H9 (cell line): ENCODE results near the gene FAM89B. TPM values are rescaled to one million over a fixed set of nuclear protein-coding genes. Genes with fewer than 3 reads are reported as not detected.

Experiments used
- DNase-seq: peaks from one replicate; pipeline ENCODE4 v3.0.0-alpha.2; 2017
- H2AFZ ChIP-seq: one replicate; pipeline ENCODE4 v1.6.1; 2013; ENCODE audit warnings: mild to moderate bottlenecking, low read length, control low read depth, moderate library complexity
- H2AK5ac ChIP-seq: 2 replicates; pipeline ENCODE4 v1.6.1; 2013; ENCODE audit warnings: low read length, control low read depth, mixed read lengths; ENCODE audit not compliant: insufficient read length
- H2BK120ac ChIP-seq: one replicate; pipeline ENCODE4 v1.6.1; 2013; ENCODE audit warnings: low read depth, mild to moderate bottlenecking, low read length, control low read depth, inconsistent platforms; ENCODE audit not compliant: poor library complexity, severe bottlenecking
- H2BK12ac ChIP-seq: 2 replicates; pipeline ENCODE4 v1.6.1; 2013; ENCODE audit warnings: low read length, control low read depth, mixed read lengths, low read depth; ENCODE audit not compliant: insufficient read length
- H2BK15ac ChIP-seq: 2 replicates; pipeline ENCODE4 v1.6.1; 2013; ENCODE audit warnings: low read depth, low read length, control low read depth
- H2BK20ac ChIP-seq: one replicate; pipeline ENCODE4 v1.6.1; 2013; ENCODE audit warnings: low read depth, mild to moderate bottlenecking, low read length, control low read depth, inconsistent platforms; ENCODE audit not compliant: poor library complexity, severe bottlenecking
- H2BK5ac ChIP-seq: 2 replicates; pipeline ENCODE4 v1.6.1; 2013; ENCODE audit warnings: low read length, control low read depth, mixed read lengths; ENCODE audit not compliant: insufficient read length
- H3K14ac ChIP-seq: 2 replicates; pipeline ENCODE4 v1.6.1; 2013; ENCODE audit warnings: low read length, control low read depth; ENCODE audit not compliant: insufficient read depth
- H3K18ac ChIP-seq: 2 replicates; pipeline ENCODE4 v1.6.1; 2013; ENCODE audit warnings: low read depth, mild to moderate bottlenecking, mixed read lengths, low read length, control low read depth; ENCODE audit not compliant: insufficient read length
- H3K23ac ChIP-seq: 2 replicates; pipeline ENCODE4 v1.6.1; 2013; ENCODE audit warnings: low read length, control low read depth, mixed read lengths, low read depth; ENCODE audit not compliant: insufficient read length
- H3K23me2 ChIP-seq: 2 replicates; pipeline ENCODE4 v1.6.1; 2013; ENCODE audit warnings: low read depth, mild to moderate bottlenecking, mixed read lengths, low read length, control low read depth; ENCODE audit not compliant: insufficient read length, poor library complexity, severe bottlenecking
- H3K27ac ChIP-seq: 2 replicates; pipeline ENCODE4 v1.5.1; 2013; ENCODE audit warnings: low read length, control low read depth, mixed read lengths, low read depth; ENCODE audit not compliant: insufficient read length
- H3K27me3 ChIP-seq: 2 replicates; pipeline ENCODE4 v1.6.1; 2013; ENCODE audit warnings: low read length, control low read depth, inconsistent platforms; ENCODE audit not compliant: insufficient read depth
- H3K4ac ChIP-seq: 2 replicates; pipeline ENCODE4 v1.6.1; 2013; ENCODE audit warnings: low read depth, mild to moderate bottlenecking, control low read depth, inconsistent platforms, low read length, moderate library complexity
- H3K4me1 ChIP-seq: 2 replicates; pipeline ENCODE4 v1.6.1; 2013; ENCODE audit warnings: low read length, control low read depth, inconsistent platforms; ENCODE audit not compliant: insufficient read depth
- H3K4me2 ChIP-seq: 2 replicates; pipeline ENCODE4 v1.6.1; 2013; ENCODE audit warnings: low read length, control low read depth, mixed read lengths; ENCODE audit not compliant: insufficient read length, insufficient read depth
- H3K56ac ChIP-seq: 2 replicates; pipeline ENCODE4 v1.6.1; 2013; ENCODE audit warnings: low read depth, mild to moderate bottlenecking, mixed read lengths, low read length, control low read depth; ENCODE audit not compliant: insufficient read length
- H3K79me1 ChIP-seq: 2 replicates; pipeline ENCODE4 v1.6.1; 2013; ENCODE audit warnings: low read depth, mild to moderate bottlenecking, moderate library complexity, low read length, control low read depth, inconsistent platforms; ENCODE audit not compliant: insufficient read depth, poor library complexity, severe bottlenecking
- H3K79me2 ChIP-seq: 2 replicates; pipeline ENCODE4 v1.6.1; 2013; ENCODE audit warnings: low read length, control low read depth, inconsistent platforms; ENCODE audit not compliant: insufficient read depth
- H3K9ac ChIP-seq: 2 replicates; pipeline ENCODE4 v1.6.1; 2013; ENCODE audit warnings: low read length, control low read depth, mixed read lengths; ENCODE audit not compliant: insufficient read length; ENCODE audit errors: extremely low read depth
- H3K9me3 ChIP-seq: one replicate; pipeline ENCODE4 v1.6.1; 2013; ENCODE audit warnings: low read depth, low read length, inconsistent platforms; ENCODE audit not compliant: control insufficient read depth
- H3T11ph ChIP-seq: one replicate; pipeline ENCODE4 v1.6.1; 2013; ENCODE audit warnings: mild to moderate bottlenecking, low read length, control low read depth, inconsistent platforms
- H4K20me1 ChIP-seq: one replicate; pipeline ENCODE4 v1.6.1; 2013; ENCODE audit not compliant: control insufficient read depth, insufficient read length, insufficient read depth
- H4K5ac ChIP-seq: 2 replicates; pipeline ENCODE4 v1.6.1; 2013; ENCODE audit warnings: low read depth, mild to moderate bottlenecking, mixed read lengths, low read length, control low read depth; ENCODE audit not compliant: insufficient read length
- H4K8ac ChIP-seq: replicated peaks from 2 replicates; pipeline ENCODE4 v1.6.1; 2013; ENCODE audit warnings: low read length, control low read depth, mixed read lengths, low read depth; ENCODE audit not compliant: insufficient read length
- H4K91ac ChIP-seq: 2 replicates; pipeline ENCODE4 v1.6.1; 2013; ENCODE audit warnings: low read depth, mild to moderate bottlenecking, moderate library complexity, mixed read lengths, low read length, control low read depth; ENCODE audit not compliant: insufficient read length
- H3K27ac Mint-ChIP-seq, 3 experiments: 2 replicates in 2 of 3; 3 replicates in 1 of 3; pipeline ENCODE4 v1.8.0; 2020 to 2021; ENCODE audit warnings: mixed read lengths in 3 of 3, mild to moderate bottlenecking in 1 of 3, moderate library complexity in 1 of 3
- H3K27me3 Mint-ChIP-seq: 2 replicates; pipeline ENCODE4 v1.8.0; 2021; ENCODE audit warnings: low read depth, mild to moderate bottlenecking, moderate library complexity, mixed read lengths
- H3K36me3 Mint-ChIP-seq, 3 experiments: 2 replicates in 2 of 3; 3 replicates in 1 of 3; pipeline ENCODE4 v1.8.0; 2020 to 2021; ENCODE audit warnings: low read depth in 3 of 3, mixed read lengths in 3 of 3; ENCODE audit not compliant: insufficient read depth in 1 of 3
- H3K4me1 Mint-ChIP-seq, 2 experiments: 2 replicates each; pipeline ENCODE4 v1.8.0; 2020; ENCODE audit warnings: mixed read lengths in 2 of 2
- H3K4me3 Mint-ChIP-seq, 2 experiments: 2 replicates in 1 of 2; 3 replicates in 1 of 2; pipeline ENCODE4 v1.8.0; 2020 to 2021; ENCODE audit warnings: mild to moderate bottlenecking in 2 of 2, mixed read lengths in 2 of 2, moderate library complexity in 1 of 2
- H3K9me3 Mint-ChIP-seq, 2 experiments: 2 replicates in 1 of 2; 3 replicates in 1 of 2; pipeline ENCODE4 v1.8.0; 2020; ENCODE audit warnings: mild to moderate bottlenecking in 2 of 2, mixed read lengths in 2 of 2, moderate library complexity in 1 of 2
- CTCF ChIP-seq: fragments of 200-600 bp; sonication (generic); conservative IDR thresholded peaks from 3 replicates; pipeline ENCODE4 v1.8.0; 2021; ENCODE audit warnings: antibody characterized with exemption, mild to moderate bottlenecking
- WGBS: extraction: QIAGEN DNeasy Blood & Tissue Kit; methylation state at CpG from one replicate; pipeline ENCODE4 v1.1.7; 2013; ENCODE audit warnings: missing lambda C conversion rate, low lambda C conversion rate, mixed read lengths; ENCODE audit not compliant: insufficient read length; ENCODE audit errors: extremely low coverage; 5-methylcytosine and 5-hydroxymethylcytosine counted together
- total RNA-seq: library from RNA; stranded (reverse); gene quantifications from 2 replicates; pipeline ENCODE4 v1.2.1, GENCODE V29; 2021

Gene FAM89B
- total RNA-seq, 1 experiment from 2014 or later: 21.7 TPM

- Histone ChIP-seq H3K79me2 (peaks cover 7% of the 10 kb centered on the region; the same call in 1 of the 2 replicates), H4K5ac (no peak overlapping the region), H3K18ac (no peak overlapping the region), H3K23me2 (peaks cover 18% of the 10 kb centered on the region), H2BK120ac (no peak overlapping the region), H2AK5ac (no peak overlapping the region), H3K27me3 (no peaks in the 10 kb centered on the region), H4K8ac (no peak overlapping the region), H2AFZ (no peak overlapping the region), H3K4ac (no peak overlapping the region), H3K9me3 (no peaks in the 10 kb centered on the region), H3K4me2 (peak overlapping the region; percentile 82), H3K9ac (peak overlapping the region; percentile 45), H3K56ac (no peak overlapping the region), H3K14ac (no peak overlapping the region), H3K27ac (no peak overlapping the region), H2BK20ac (no peak overlapping the region), H3K79me1 (peaks cover 3% of the 10 kb centered on the region), H3K4me1 (no peaks in the 10 kb centered on the region; the same call in none of the 2 replicates), H4K20me1 (no peaks in the 10 kb centered on the region), H2BK15ac (no peak overlapping the region), H4K91ac (no peak overlapping the region), H3K23ac (no peak overlapping the region), H3T11ph (no peak overlapping the region), H2BK12ac (no peak overlapping the region), H2BK5ac (no peak overlapping the region)
- DNase-seq: no peak
- Mint-ChIP-seq H3K4me1 (peaks cover 17 to 24% of the 10 kb centered on the region in 2 experiments), H3K36me3 (peaks cover 18 to 46% (median 41%) of the 10 kb centered on the region in 3 experiments; a peak in 6 of 7 replicates), H3K27ac (peak overlapping the region; percentile 68 to 96 (median 92); a peak in 5 of 7 replicates), H3K27me3 (peaks cover 3% of the 10 kb centered on the region), H3K4me3 (peak overlapping the region; percentile 92 to 97), H3K9me3 (no peaks in the 10 kb centered on the region)
- no CpG with 5 or more reads among the region's 10 CpGs for WGBS
- no peak for TF ChIP-seq CTCF
These were observed 44.2 kb downstream of the FAM89B start for GRCh38 chr11:65616575-65617001.
